ENCODE results near the gene RABGAP1L.

Gene RABGAP1L

DNA sequence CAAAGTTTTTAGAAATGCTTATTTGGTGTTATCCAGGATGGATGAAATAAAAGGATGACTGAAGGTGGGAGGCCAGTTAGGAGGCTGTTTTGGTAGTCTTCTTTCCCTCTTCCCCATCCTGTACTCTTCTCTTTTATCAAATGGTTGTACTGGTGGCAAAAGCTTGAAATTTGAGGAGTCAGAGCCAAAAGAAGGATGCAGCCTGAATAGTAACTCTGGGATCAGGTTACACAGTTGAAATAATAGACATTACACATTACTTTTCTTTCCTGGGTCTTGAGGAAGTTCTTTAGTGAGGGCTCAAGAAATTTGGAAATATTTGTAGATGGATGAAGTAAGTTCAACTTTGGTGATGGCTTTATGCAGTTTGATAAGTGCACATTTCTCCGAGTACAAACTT lies 397.1 kb downstream of the RABGAP1L start:
- no peak overlapping the region for H3K4me2 ChIP-seq (ENCODE audit: low read depth, low read length, poor library complexity, severe bottlenecking)
- TF ChIP-seq, protein P1, sequence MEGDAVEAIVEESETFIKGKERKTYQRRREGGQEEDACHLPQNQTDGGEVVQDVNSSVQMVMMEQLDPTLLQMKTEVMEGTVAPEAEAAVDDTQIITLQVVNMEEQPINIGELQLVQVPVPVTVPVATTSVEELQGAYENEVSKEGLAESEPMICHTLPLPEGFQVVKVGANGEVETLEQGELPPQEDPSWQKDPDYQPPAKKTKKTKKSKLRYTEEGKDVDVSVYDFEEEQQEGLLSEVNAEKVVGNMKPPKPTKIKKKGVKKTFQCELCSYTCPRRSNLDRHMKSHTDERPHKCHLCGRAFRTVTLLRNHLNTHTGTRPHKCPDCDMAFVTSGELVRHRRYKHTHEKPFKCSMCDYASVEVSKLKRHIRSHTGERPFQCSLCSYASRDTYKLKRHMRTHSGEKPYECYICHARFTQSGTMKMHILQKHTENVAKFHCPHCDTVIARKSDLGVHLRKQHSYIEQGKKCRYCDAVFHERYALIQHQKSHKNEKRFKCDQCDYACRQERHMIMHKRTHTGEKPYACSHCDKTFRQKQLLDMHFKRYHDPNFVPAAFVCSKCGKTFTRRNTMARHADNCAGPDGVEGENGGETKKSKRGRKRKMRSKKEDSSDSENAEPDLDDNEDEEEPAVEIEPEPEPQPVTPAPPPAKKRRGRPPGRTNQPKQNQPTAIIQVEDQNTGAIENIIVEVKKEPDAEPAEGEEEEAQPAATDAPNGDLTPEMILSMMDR (IDR thresholded peaks at IDR 0.05; ENCODE audit: insufficient read depth, low read length, poor library complexity, severe bottlenecking) = no peak
- no peak for TF ChIP-seq EZH2phosphoT487 (conservative IDR thresholded peaks at IDR 0.05; ENCODE audit: low read length)
- H3K4me3 ChIP-seq (ENCODE audit: insufficient read depth, low read length, poor library complexity, severe bottlenecking) = no peak overlapping the region
- no peaks in the 10 kb centered on the region for H4K20me1 ChIP-seq (ENCODE audit: low read depth, low read length)
- no peaks in the 10 kb centered on the region for H3K27me3 ChIP-seq (ENCODE audit: low read length)
- H3K27ac ChIP-seq (ENCODE audit: low read depth, low read length) = no peak overlapping the region
- no peaks in the 10 kb centered on the region; the same call in 1 of the 2 replicates for H3K36me3 ChIP-seq (ENCODE audit: low read length)
- no peaks in the 10 kb centered on the region for H3K9me3 ChIP-seq (ENCODE audit: insufficient read depth, low read length)
- H3K9me2 ChIP-seq (replicated peaks; ENCODE audit: insufficient read depth, low read length) = no peaks in the 10 kb centered on the region
- no peak overlapping the region for H3K9ac ChIP-seq (ENCODE audit: low read length)
- H3F3A ChIP-seq (ENCODE audit: insufficient read depth) = no peaks in the 10 kb centered on the region
- H3K79me2 ChIP-seq (ENCODE audit: insufficient read depth, low read length) = no peaks in the 10 kb centered on the region
- no peak overlapping the region for H2AFZ ChIP-seq (ENCODE audit: low read depth, low read length, severe bottlenecking)

GRCh38 chr1:174568551-174568950 lies 409.2 kb downstream of the RABGAP1L start:
- Histone ChIP-seq H3K9ac (ENCODE audit: low read length) (no peak overlapping the region), H3K36me3 (ENCODE audit: low read length) (no peaks in the 10 kb centered on the region; the same call in 1 of the 2 replicates), H3F3A (ENCODE audit: insufficient read depth) (no peaks in the 10 kb centered on the region), H3K79me2 (ENCODE audit: insufficient read depth, low read length) (no peaks in the 10 kb centered on the region), H2AFZ (ENCODE audit: low read depth, low read length, severe bottlenecking) (no peak overlapping the region), H4K20me1 (ENCODE audit: low read depth, low read length) (no peaks in the 10 kb centered on the region), H3K27me3 (ENCODE audit: low read length) (no peaks in the 10 kb centered on the region), H3K4me3 (ENCODE audit: insufficient read depth, low read length, poor library complexity, severe bottlenecking) (no peak overlapping the region), H3K27ac (ENCODE audit: low read depth, low read length) (no peak overlapping the region), H3K9me3 (ENCODE audit: insufficient read depth, low read length) (no peaks in the 10 kb centered on the region), H3K4me2 (ENCODE audit: low read depth, low read length, poor library complexity, severe bottlenecking) (no peak overlapping the region), H3K9me2 (replicated peaks; ENCODE audit: insufficient read depth, low read length) (no peaks in the 10 kb centered on the region)
- TF ChIP-seq, protein P1 (IDR thresholded peaks at IDR 0.05; ENCODE audit: insufficient read depth, low read length, poor library complexity, severe bottlenecking) = no peak
- no peak for TF ChIP-seq EZH2phosphoT487 (conservative IDR thresholded peaks at IDR 0.05; ENCODE audit: low read length)

DNA sequence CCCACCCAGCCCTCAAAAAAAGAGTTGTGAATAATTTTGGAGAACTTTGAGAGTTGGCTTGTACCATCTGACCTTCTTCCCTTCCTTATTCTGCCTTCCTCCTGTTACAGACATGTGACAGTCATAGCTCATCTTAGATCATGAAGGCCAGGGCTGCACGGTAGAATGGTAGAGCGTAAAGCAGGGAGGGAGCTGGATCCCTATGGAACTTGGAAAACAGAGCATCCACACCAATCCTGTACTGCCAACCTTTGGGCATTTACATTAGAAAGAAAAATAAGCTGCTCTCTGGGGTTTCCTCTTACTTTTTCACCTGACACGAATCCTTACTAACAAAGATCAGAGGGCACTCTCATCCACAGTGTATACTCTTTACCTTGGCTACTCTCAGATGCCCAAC lies 409.9 kb downstream of the RABGAP1L start:
- Histone ChIP-seq H3K4me2 (ENCODE audit: low read depth, low read length, poor library complexity, severe bottlenecking) (no peak overlapping the region), H2AFZ (ENCODE audit: low read depth, low read length, severe bottlenecking) (no peak overlapping the region), H4K20me1 (ENCODE audit: low read depth, low read length) (no peaks in the 10 kb centered on the region), H3K36me3 (ENCODE audit: low read length) (peaks cover 3% of the 10 kb centered on the region; the same call in 1 of the 2 replicates), H3F3A (ENCODE audit: insufficient read depth) (no peaks in the 10 kb centered on the region), H3K9me2 (replicated peaks; ENCODE audit: insufficient read depth, low read length) (no peaks in the 10 kb centered on the region), H3K79me2 (ENCODE audit: insufficient read depth, low read length) (no peaks in the 10 kb centered on the region), H3K9ac (ENCODE audit: low read length) (no peak overlapping the region), H3K27me3 (ENCODE audit: low read length) (no peaks in the 10 kb centered on the region), H3K4me3 (ENCODE audit: insufficient read depth, low read length, poor library complexity, severe bottlenecking) (no peak overlapping the region), H3K27ac (ENCODE audit: low read depth, low read length) (no peak overlapping the region), H3K9me3 (ENCODE audit: insufficient read depth, low read length) (no peaks in the 10 kb centered on the region)
- TF ChIP-seq EZH2phosphoT487 (conservative IDR thresholded peaks at IDR 0.05; ENCODE audit: low read length) = no peak
- TF ChIP-seq, protein P1 (IDR thresholded peaks at IDR 0.05; ENCODE audit: insufficient read depth, low read length, poor library complexity, severe bottlenecking) = no peak
